H1 (cell line): ENCODE data around the gene DMRT1. TPM values are rescaled to one million over a fixed set of nuclear protein-coding genes. Genes with fewer than 3 reads are reported as not detected.
A peak's percentile ranks its signal among the peaks of the same experiment; 100 is the strongest.

Experiments
- CTCF ChIA-PET: fragments of 300-600 bp; sonication (Branson Sonifier 250); formaldehyde crosslinking; loops from one replicate; lab custom pipeline; 2021; ENCODE audit not compliant: partially characterized antibody; lab: Charles Lee
- POLR2A ChIA-PET: fragments of 300-600 bp; sonication (Branson Sonifier 250); formaldehyde crosslinking; loops from one replicate; lab custom pipeline; 2021; ENCODE audit warnings: inconsistent platforms; ENCODE audit not compliant: partially characterized antibody; lab: Charles Lee
- DNase-seq, 2 experiments: peaks; one replicate each; pipeline versions ENCODE4 v3.0.0 to v3.0.0-alpha.2; 2010 to 2022; ENCODE audit warnings: low spot score in 2 of 2, low read depth in 1 of 2, mixed read lengths in 1 of 2
- FAIRE-seq: peaks from 2 replicates; lab custom pipeline; 2011; peaks lifted over from hg19 to GRCh38; lab: Jason Lieb, UNC
- H2AFZ ChIP-seq: 2 replicates; pipeline ENCODE4 v1.8.1; 2012; ENCODE audit warnings: low read length, inconsistent platforms
- H2AK5ac ChIP-seq: 2 replicates; pipeline ENCODE4 v1.6.1; 2013; ENCODE audit warnings: low read depth, low read length
- H2BK120ac ChIP-seq: replicated peaks from 2 replicates; pipeline ENCODE3; 2013; ENCODE audit warnings: low read depth, low read length, inconsistent platforms
- H2BK12ac ChIP-seq: 2 replicates; pipeline ENCODE4 v1.6.1; 2013; ENCODE audit warnings: low read depth, low read length
- H2BK15ac ChIP-seq: 2 replicates; pipeline ENCODE4 v1.6.1; 2013; ENCODE audit warnings: low read length
- H2BK20ac ChIP-seq: 2 replicates; pipeline ENCODE4 v1.6.1; 2013; ENCODE audit warnings: low read length
- H2BK5ac ChIP-seq: 2 replicates; pipeline ENCODE4 v1.6.1; 2013; ENCODE audit warnings: low read depth, low read length
- H3K14ac ChIP-seq: 2 replicates; pipeline ENCODE4 v1.6.1; 2013; ENCODE audit warnings: inconsistent platforms; ENCODE audit not compliant: insufficient read length
- H3K18ac ChIP-seq: 2 replicates; pipeline ENCODE4 v1.6.1; 2013; ENCODE audit warnings: low read length; ENCODE audit errors: extremely low read depth
- H3K23ac ChIP-seq: 2 replicates; pipeline ENCODE4 v1.6.1; 2013; ENCODE audit warnings: inconsistent platforms; ENCODE audit not compliant: insufficient read length
- H3K23me2 ChIP-seq: 2 replicates; pipeline ENCODE4 v1.6.1; 2013; ENCODE audit warnings: low read depth, low read length
- H3K27ac ChIP-seq: 2 replicates; pipeline ENCODE4 v1.6.1; 2011; ENCODE audit warnings: low read depth, low read length, inconsistent platforms
- H3K27me3 ChIP-seq, 4 experiments: replicated peaks in 1 of 4; 1 replicate in 1 of 4; 2 replicates in 3 of 4; pipeline versions ENCODE4 v1.6.1 to v1.8.1; 2011 to 2013; ENCODE audit warnings: low read length in 3 of 4, mild to moderate bottlenecking in 3 of 4, inconsistent platforms in 2 of 4, mixed read lengths in 2 of 4, moderate library complexity in 1 of 4; ENCODE audit not compliant: control insufficient read depth in 3 of 4, insufficient read depth in 3 of 4; ENCODE audit errors: extremely low read depth in 1 of 4
- H3K36me3 ChIP-seq, 4 experiments: 2 replicates each; pipeline versions ENCODE4 v1.6.1 to v1.8.1; 2011 to 2013; ENCODE audit warnings: mild to moderate bottlenecking in 4 of 4, low read length in 3 of 4, moderate library complexity in 2 of 4, control low read depth in 1 of 4, inconsistent platforms in 1 of 4; ENCODE audit not compliant: insufficient read depth in 4 of 4, control insufficient read depth in 2 of 4
- H3K4ac ChIP-seq: replicated peaks from 2 replicates; pipeline ENCODE3; 2013; ENCODE audit warnings: low read length, low read depth, mixed read lengths, inconsistent platforms; ENCODE audit not compliant: insufficient read length
- H3K4me1 ChIP-seq, 4 experiments: replicated peaks in 1 of 4; 1 replicate in 1 of 4; 2 replicates in 3 of 4; pipeline versions ENCODE4 v1.6.1 to v1.8.1; 2011 to 2013; ENCODE audit warnings: low read length in 3 of 4, inconsistent platforms in 2 of 4, mixed read lengths in 1 of 4; ENCODE audit not compliant: insufficient read depth in 4 of 4, control insufficient read depth in 3 of 4
- H3K4me2 ChIP-seq, 2 experiments: 2 replicates each; pipeline versions ENCODE4 v1.6.1 to v1.8.1; 2011 to 2013; ENCODE audit warnings: low read depth in 2 of 2, low read length in 2 of 2, control low read depth in 1 of 2, inconsistent platforms in 1 of 2, mild to moderate bottlenecking in 1 of 2; ENCODE audit not compliant: insufficient read depth in 1 of 2
- H3K4me3 ChIP-seq, 4 experiments: fragments of 200-600, 300-600 bp in 1 of 4; sonication (generic), shearing (Covaris generic), sonication (Bioruptor Twin) in 1 of 4; 2 replicates each; pipeline versions ENCODE4 v1.5.1 to v1.8.1; 2011 to 2016; ENCODE audit warnings: low read length in 4 of 4, low read depth in 3 of 4, control low read depth in 2 of 4, inconsistent platforms in 2 of 4, mild to moderate bottlenecking in 2 of 4, mixed read lengths in 1 of 4, moderate library complexity in 1 of 4; ENCODE audit not compliant: insufficient read depth in 2 of 4; ENCODE audit errors: extremely low read depth in 1 of 4
- H3K56ac ChIP-seq: replicated peaks from 2 replicates; pipeline ENCODE3; 2013; ENCODE audit warnings: low read depth, mild to moderate bottlenecking, mixed read lengths, low read length, inconsistent platforms; ENCODE audit not compliant: insufficient read length
- H3K79me1 ChIP-seq: 2 replicates; pipeline ENCODE4 v1.6.1; 2013; ENCODE audit warnings: low read depth, low read length, control low read depth
- H3K79me2 ChIP-seq, 2 experiments: 2 replicates each; pipeline versions ENCODE4 v1.6.1 to v1.8.1; 2012 to 2013; ENCODE audit warnings: low read length in 2 of 2, mild to moderate bottlenecking in 2 of 2, inconsistent platforms in 1 of 2; ENCODE audit not compliant: insufficient read depth in 2 of 2, control insufficient read depth in 1 of 2
- H3K9ac ChIP-seq, 4 experiments: replicated peaks in 1 of 4; 1 replicate in 1 of 4; 2 replicates in 3 of 4; pipeline versions ENCODE4 v1.6.1 to v1.8.1; 2011 to 2013; ENCODE audit warnings: low read depth in 3 of 4, low read length in 3 of 4, control low read depth in 2 of 4, mild to moderate bottlenecking in 2 of 4, moderate library complexity in 2 of 4, inconsistent platforms in 1 of 4; ENCODE audit errors: extremely low read depth in 1 of 4
- H3K9me3 ChIP-seq, 2 experiments: 2 replicates each; pipeline versions ENCODE4 v1.6.1 to v1.8.1; 2012 to 2013; ENCODE audit warnings: mild to moderate bottlenecking in 2 of 2, moderate library complexity in 2 of 2, control low read depth in 1 of 2, inconsistent platforms in 1 of 2, low read depth in 1 of 2, low read length in 1 of 2, mixed read lengths in 1 of 2; ENCODE audit not compliant: insufficient read depth in 2 of 2
- H4K20me1 ChIP-seq, 2 experiments: replicated peaks in 1 of 2; 2 replicates each; pipeline versions ENCODE3 to v1.8.1; 2011 to 2013; ENCODE audit warnings: inconsistent platforms in 2 of 2, low read length in 2 of 2, mild to moderate bottlenecking in 1 of 2; ENCODE audit not compliant: insufficient read depth in 2 of 2, control insufficient read depth in 1 of 2
- H4K5ac ChIP-seq: 2 replicates; pipeline ENCODE4 v1.6.1; 2013; ENCODE audit warnings: low read length, low read depth, mixed read lengths, inconsistent platforms; ENCODE audit not compliant: insufficient read length
- H4K8ac ChIP-seq: 2 replicates; pipeline ENCODE4 v1.8.0; 2013; ENCODE audit warnings: mild to moderate bottlenecking, moderate library complexity, low read length, inconsistent platforms; ENCODE audit not compliant: insufficient read depth; ENCODE audit errors: extremely low read depth
- H4K91ac ChIP-seq: replicated peaks from 2 replicates; pipeline ENCODE3; 2013; ENCODE audit warnings: low read length, mixed read lengths, inconsistent platforms; ENCODE audit not compliant: insufficient read length
- ASH2L ChIP-seq: fragments of 200-600, 300-600 bp; sonication (generic); IDR thresholded peaks from one replicate; pipeline ENCODE4 v1.7.1; 2017; ENCODE audit warnings: low read length
- ATF2 ChIP-seq: IDR thresholded peaks from 2 replicates; pipeline ENCODE4 v1.6.1; 2012; ENCODE audit warnings: low read length, inconsistent platforms
- BRCA1 ChIP-seq: IDR thresholded peaks from 2 replicates; pipeline ENCODE4 v1.6.1; 2012; ENCODE audit warnings: low read depth, low read length, improper control_type of control experiment
- FOSL1 ChIP-seq: IDR thresholded peaks from 2 replicates; pipeline ENCODE4 v1.6.1; 2011; ENCODE audit warnings: mild to moderate bottlenecking, low read depth, low read length, moderate library complexity; ENCODE audit not compliant: insufficient read depth
- GABPA ChIP-seq: IDR thresholded peaks from 2 replicates; pipeline ENCODE4 v1.6.1; 2011; ENCODE audit warnings: mild to moderate bottlenecking, low read length, moderate library complexity, borderline replicate concordance; ENCODE audit not compliant: insufficient read depth
- JUND ChIP-seq: IDR thresholded peaks from 2 replicates; pipeline ENCODE4 v1.6.1; 2011; ENCODE audit warnings: mild to moderate bottlenecking, improper control_type of control experiment, low read length
- PHF8 ChIP-seq: fragments of 200-600 bp; sonication (generic); conservative IDR thresholded peaks from 2 replicates; pipeline ENCODE4 v1.7.1; 2012; ENCODE audit warnings: low read depth, mild to moderate bottlenecking, inconsistent platforms, low read length, moderate library complexity
- POLR2A ChIP-seq, 2 experiments: IDR thresholded peaks; 1 replicate in 1 of 2; 2 replicates in 1 of 2; pipeline ENCODE4 v1.6.1; 2011; ENCODE audit warnings: low read depth in 2 of 2, low read length in 2 of 2, mild to moderate bottlenecking in 2 of 2; ENCODE audit errors: control extremely low read depth in 1 of 2
- SP2 ChIP-seq: IDR thresholded peaks from 2 replicates; pipeline ENCODE4 v1.6.1; 2012; ENCODE audit warnings: mild to moderate bottlenecking, low read length, inconsistent platforms
- TCF12 ChIP-seq: IDR thresholded peaks from 2 replicates; pipeline ENCODE4 v1.6.1; 2011; ENCODE audit warnings: low read depth, mild to moderate bottlenecking, low read length
- WGBS, 2 experiments: shearing (Covaris generic) in 1 of 2; methylation state at CpG; one replicate each; pipeline versions ENCODE4 v1.1.6 to v1.1.7; 2013 to 2015; ENCODE audit warnings: low lambda C conversion rate in 2 of 2, mixed read lengths in 2 of 2, inconsistent platforms in 1 of 2, low coverage in 1 of 2, missing lambda C conversion rate in 1 of 2; ENCODE audit not compliant: insufficient replicate concordance in 2 of 2, insufficient coverage in 1 of 2, insufficient read length in 1 of 2; ENCODE audit errors: extremely low coverage in 1 of 2, missing lambda C conversion rate in 1 of 2; 5-methylcytosine and 5-hydroxymethylcytosine counted together
- polyA plus RNA-seq, 7 experiments: library from polyadenylated mRNA; depleted of rRNA in 3 of 7; stranded (reverse) in 5 of 7; unstranded in 2 of 7; fragments of >200 nt in 5 of 7; fragments of 200-250 nt in 2 of 7; gene quantifications; 1 replicate in 5 of 7; 2 replicates in 1 of 7; 4 replicates in 1 of 7; pipeline versions ENCODE4 v1.2.1 to v1.2.3, GENCODE V29; 2011 to 2013; ENCODE audit warnings: missing spikeins in 2 of 7, mixed read lengths in 2 of 7
- total RNA-seq: library from RNA; stranded (reverse); fragmentation: NEBNext Ultra II Directional; extraction: Animal tissue kit (Norgen Biotek cat#: 25700); gene quantifications from 2 replicates; pipeline ENCODE4 v1.2.1, GENCODE V29; 2021

The DMRT1 gene
- total and polyA plus RNA-seq, 2 of the 8 experiments (the other 6 are each of a cell fraction or from before 2014, with no cell fraction given), result 0.15 TPM; not detected in 1

DNA sequence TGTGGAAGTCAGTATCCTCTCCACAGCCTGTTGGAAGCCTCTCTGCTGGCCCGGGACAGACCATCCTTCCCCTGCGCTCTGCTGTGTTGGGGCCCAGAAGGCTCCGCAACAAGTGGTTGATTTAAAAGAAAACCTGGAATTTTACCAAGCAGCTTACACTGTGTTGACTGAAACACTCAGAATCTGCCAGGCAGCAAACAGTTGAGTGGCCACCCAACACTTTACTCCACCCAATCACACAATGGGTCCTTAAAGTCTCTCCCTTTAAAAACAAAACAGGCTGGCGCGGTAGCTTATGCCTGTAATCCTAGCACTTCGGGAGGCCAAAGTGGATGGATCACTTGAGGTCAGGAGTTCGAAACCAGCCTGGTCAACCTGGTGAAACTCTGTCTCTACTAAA lies 107.0 kb downstream of the DMRT1 start:
- Histone ChIP-seq H3K4me1 (peaks cover 0 to 2% (median 0%) of the 10 kb centered on the region in 4 experiments; a peak in 1 of 7 replicates), H2BK120ac (no peak overlapping the region), H2AK5ac (no peak overlapping the region), H3K36me3 (no peaks in the 10 kb centered on the region), H3K9me3 (no peaks in the 10 kb centered on the region), H3K79me2 (no peaks in the 10 kb centered on the region), H4K91ac (no peak overlapping the region), H3K4ac (no peak overlapping the region), H2AFZ (0 out of 2 replicates have a peak overlapping the region, but pooled peaks have one; percentile 64), H3K23me2 (no peaks in the 10 kb centered on the region), H3K4me3 (no peak overlapping the region), H2BK15ac (no peak overlapping the region)
- 93% methylated on average over 7 of the region's 7 CpGs; no CpG with 5 or more reads in 1 of the 2 experiments for WGBS, 2 experiments
- CTCF ChIA-PET, result interaction anchor here (0.7 to 9.3 kb wide), 16 partner anchors 10 to 71 kb away, joined by 3 to 97 read pairs (median 4); no protein-coding TSS in a partner anchor
- no peak for TF ChIP-seq SP2
- TF ChIP-seq FOSL1, result no peak
- TF ChIP-seq JUND, result no peak
- no peak for TF ChIP-seq ASH2L
- TF ChIP-seq TCF12, result no peak
- TF ChIP-seq PHF8, result no peak
- no peak for TF ChIP-seq ATF2
- TF ChIP-seq POLR2A (IDR thresholded peaks at IDR 0.05; ENCODE audit: control extremely low read depth in 1 of 2, low read depth in 2 of 2, low read length in 2 of 2), result no peak
- no peak for TF ChIP-seq BRCA1
- TF ChIP-seq GABPA, result no peak
- TF ChIP-seq, all 59 proteins: peak for 0
- H3K27me3 ChIP-seq, result no peaks in the 10 kb centered on the region
- no peak overlapping the region for H3K9ac ChIP-seq
- H2BK5ac ChIP-seq, result no peak overlapping the region
- H3K79me1 ChIP-seq, result no peaks in the 10 kb centered on the region
- H3K14ac ChIP-seq, result no peak overlapping the region
- H3K56ac ChIP-seq, result no peak overlapping the region
- H3K23ac ChIP-seq, result no peak overlapping the region
- no peak overlapping the region for H2BK20ac ChIP-seq
- 0 out of 2 replicates have a peak overlapping the region, but pooled peaks have one; percentile 9 for H4K8ac ChIP-seq
- DNase-seq (no peak), FAIRE-seq (no peak)
- no peak overlapping the region for H3K18ac ChIP-seq
- no peak overlapping the region for H2BK12ac ChIP-seq
- POLR2A ChIA-PET, result no interaction called here
- H3K27ac ChIP-seq, result no peak overlapping the region
- no peak overlapping the region for H4K5ac ChIP-seq
- no peak overlapping the region for H3K4me2 ChIP-seq
- no peaks in the 10 kb centered on the region for H4K20me1 ChIP-seq
